WI38 (cell line): Measurements from ENCODE around the gene UTS2R.

Experiments used
- H3K4me3 ChIP-seq: 2 replicates; pipeline ENCODE4 v1.5.1; 2011; ENCODE audit warnings: low read depth, mild to moderate bottlenecking, control low read depth, low read length
- CTCF ChIP-seq: IDR thresholded peaks from 2 replicates; pipeline ENCODE4 v1.5.1; 2012; ENCODE audit warnings: low read depth, mild to moderate bottlenecking, control low read depth, low read length

The UTS2R gene

GRCh38 chr17:82348434-82348833, 23.1 kb upstream of the UTS2R start:
- TF ChIP-seq CTCF: no peak

GRCh38 chr17:82348866-82349265, 22.7 kb upstream of the UTS2R start:
- no peak for TF ChIP-seq CTCF
- no peak overlapping the region for H3K4me3 ChIP-seq

More at GRCh38 chr17:82348434-82348833, 23.1 kb upstream of the UTS2R start:
- no peak overlapping the region for H3K4me3 ChIP-seq

GRCh38 chr17:82349287-82349701, 22.3 kb upstream of the UTS2R start:
- no peak for TF ChIP-seq CTCF
- no peak overlapping the region for H3K4me3 ChIP-seq

- no peak for TF ChIP-seq CTCF
- H3K4me3 ChIP-seq: no peak overlapping the region
Measured at GRCh38 chr17:82350182-82351030, 21.2 kb upstream of the UTS2R start.

- H3K4me3 ChIP-seq: no peak overlapping the region
- TF ChIP-seq CTCF: no peak
Measured at GRCh38 chr17:82351254-82351712, 20.3 kb upstream of the UTS2R start.

- TF ChIP-seq CTCF: peak; percentile 83
- no peak overlapping the region for H3K4me3 ChIP-seq
Measured at GRCh38 chr17:82351713-82352488, 19.7 kb upstream of the UTS2R start.

GRCh38 chr17:82353484-82353883, 18.1 kb upstream of the UTS2R start:
- H3K4me3 ChIP-seq: no peak overlapping the region
- TF ChIP-seq CTCF: no peak
